Measurements from ENCODE around the gene PPP3R1.
"Not testable (repeated sequence)": the region's sequence is repeated elsewhere in the genome, so short reads cannot be mapped to it uniquely, and the experiment has no call there.

Gene PPP3R1

DNA sequence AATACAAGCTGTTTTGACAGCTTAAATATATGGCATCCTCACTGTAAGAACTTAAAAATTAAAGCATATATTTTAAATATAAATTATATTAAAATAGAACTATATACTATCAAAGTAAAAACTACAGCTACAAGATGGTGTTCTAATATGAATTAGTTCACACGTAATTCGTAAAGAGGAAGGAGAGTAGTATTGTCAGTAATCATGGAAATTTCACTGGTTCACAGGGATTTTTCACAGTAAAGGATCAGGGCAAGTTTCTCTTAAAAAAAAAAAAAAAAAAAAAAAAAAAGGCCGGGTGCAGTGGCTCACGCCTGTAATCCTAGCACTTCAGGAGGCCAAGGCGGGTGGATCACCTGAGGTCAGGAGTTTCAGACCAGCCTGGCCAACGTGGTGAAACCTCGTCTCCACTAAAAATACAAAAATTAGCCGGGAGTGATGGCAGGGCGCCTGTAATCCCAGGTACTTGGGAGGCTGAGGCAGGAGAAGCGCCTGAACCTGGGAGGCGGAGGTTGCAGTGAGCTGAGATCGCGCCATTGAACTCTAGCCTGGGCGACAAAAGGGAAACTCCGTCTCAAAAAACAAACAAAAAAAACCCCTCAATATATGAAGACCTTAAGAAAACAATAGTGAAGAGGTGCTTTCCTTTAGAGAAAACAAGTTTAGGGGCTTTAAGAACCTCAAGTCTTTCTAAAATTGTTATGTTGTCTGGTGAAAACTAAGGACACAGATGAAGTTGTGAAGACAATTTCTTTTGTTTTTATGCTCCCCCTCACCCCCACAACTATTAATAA lies 62.1 kb downstream of the PPP3R1 start:
- no peak for DNase-seq

GRCh38 chr2:68188831-68189230 lies 63.5 kb downstream of the PPP3R1 start:
- no peak for DNase-seq

GRCh38 chr2:68187329-68187728 lies 65.0 kb downstream of the PPP3R1 start:
- DNase-seq, result no peak

DNA sequence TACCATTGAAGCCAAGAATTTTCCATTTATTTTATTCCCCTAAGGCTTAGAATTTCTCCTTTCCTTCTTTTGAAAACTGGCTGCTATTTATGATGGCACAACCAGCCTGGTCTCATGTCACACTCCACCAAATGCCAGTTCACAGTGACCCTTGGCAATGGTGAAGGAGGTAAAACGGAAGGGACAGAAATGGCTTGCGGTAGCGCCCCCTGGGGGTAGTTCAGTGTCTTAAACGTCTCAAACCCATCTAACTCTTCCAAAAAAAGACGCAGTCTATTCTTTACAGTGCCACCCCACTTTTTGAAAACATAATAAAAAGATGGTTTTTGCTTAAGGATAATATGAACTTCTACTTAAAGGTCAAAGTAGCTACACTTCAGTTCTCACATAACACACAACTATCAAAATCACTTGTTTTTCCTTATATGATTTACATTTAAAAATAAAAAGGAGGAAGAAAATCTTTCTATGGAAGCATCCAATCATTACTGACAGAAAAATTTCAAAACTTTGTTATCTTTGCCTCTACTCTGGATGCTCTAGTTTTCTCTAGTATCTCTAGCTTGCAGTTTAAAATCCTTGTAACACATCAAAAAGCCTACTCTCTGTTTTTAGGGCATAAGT lies 66.7 kb downstream of the PPP3R1 start:
- peak in 1 of 51 donors; percentile 2 for DNase-seq

DNA sequence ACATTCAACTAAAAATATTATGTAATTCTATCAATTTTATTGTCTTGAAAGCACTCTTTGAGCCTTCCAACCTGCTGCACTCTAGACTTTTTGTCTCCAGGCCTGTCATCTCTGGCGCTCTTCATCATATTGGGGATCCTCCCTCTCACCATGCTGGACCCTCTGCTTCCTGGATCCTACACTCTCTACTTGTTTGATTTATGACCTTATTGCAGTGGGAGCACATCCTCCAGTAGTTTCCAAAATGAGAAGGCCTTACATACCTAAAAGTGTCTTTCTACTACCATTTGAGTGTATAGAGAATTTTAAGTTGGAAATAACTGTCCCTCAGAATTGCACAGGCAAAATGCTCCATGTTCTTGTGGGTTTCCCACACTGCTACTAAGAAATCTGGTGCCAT lies 69.4 kb downstream of the PPP3R1 start:
- no peak for DNase-seq

GRCh38 chr2:68178954-68179627 lies 73.2 kb downstream of the PPP3R1 start:
- DNase-seq, result no peak

DNA sequence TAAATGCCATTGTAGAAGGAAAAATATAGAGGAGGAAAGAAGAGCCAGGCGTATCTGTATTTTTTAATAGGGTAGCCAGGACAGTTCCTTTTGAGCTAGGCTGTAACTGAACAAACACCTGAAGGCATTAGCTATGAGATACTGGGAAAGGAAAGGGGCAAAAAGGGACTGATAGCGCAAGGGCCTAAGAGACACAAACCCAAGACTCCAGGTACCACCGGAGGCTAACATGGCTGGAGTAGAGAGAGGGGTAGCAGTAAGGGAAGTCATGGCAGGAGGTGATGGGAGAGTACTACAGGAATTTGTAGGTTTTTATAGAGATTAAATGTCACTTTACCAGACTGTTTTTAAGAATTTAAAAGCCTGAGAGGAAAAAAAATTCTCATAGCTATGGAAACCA lies 73.9 kb downstream of the PPP3R1 start:
- no peak for DNase-seq

GRCh38 chr2:68177541-68177940 lies 74.8 kb downstream of the PPP3R1 start:
- no peak for DNase-seq

- DNase-seq, result no peak
Observed at GRCh38 chr2:68176657-68177056, 75.7 kb downstream of the PPP3R1 start.

DNA sequence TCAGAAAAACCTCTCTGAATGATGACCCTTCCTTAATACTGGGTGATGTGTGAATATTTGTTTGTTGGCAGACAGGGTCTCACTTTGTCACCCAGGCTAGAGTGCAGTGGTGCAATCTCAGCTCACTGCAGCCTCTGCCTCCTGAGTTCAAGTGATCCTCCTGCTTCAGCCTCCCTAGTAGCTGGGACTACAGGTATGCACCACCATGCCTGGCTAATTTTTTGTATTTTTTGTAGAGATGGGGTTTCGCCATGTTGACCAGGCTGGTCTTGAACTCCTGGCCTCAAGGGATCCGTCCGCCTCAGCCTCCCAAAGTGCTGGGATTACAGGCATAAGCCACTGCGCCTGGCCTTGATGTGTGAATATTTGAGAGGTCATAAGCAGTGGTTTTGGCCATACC lies 77.1 kb downstream of the PPP3R1 start:
- not testable (repeated sequence) for DNase-seq

- DNase-seq, result no peak
Observed at GRCh38 chr2:68172990-68173700, 79.2 kb downstream of the PPP3R1 start.

DNA sequence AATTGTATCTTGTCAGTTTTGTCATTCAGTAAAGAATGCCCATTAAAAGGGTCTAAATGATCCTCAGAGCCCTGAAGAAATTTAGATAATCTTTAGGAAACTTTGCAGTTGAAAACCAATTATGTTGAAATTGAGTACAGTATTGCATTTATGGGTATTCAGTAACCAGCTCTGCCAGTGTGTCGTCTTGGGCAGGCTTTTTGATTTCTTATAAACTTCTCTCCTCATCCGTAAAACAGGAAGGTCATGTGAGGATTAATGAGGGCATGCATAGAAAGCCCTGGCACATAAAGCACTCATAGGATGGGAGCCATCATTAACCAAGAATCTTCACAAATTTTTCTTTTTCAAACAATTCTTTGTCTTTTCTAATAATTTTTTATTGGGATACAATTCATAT lies 79.8 kb downstream of the PPP3R1 start:
- no peak for DNase-seq

DNA sequence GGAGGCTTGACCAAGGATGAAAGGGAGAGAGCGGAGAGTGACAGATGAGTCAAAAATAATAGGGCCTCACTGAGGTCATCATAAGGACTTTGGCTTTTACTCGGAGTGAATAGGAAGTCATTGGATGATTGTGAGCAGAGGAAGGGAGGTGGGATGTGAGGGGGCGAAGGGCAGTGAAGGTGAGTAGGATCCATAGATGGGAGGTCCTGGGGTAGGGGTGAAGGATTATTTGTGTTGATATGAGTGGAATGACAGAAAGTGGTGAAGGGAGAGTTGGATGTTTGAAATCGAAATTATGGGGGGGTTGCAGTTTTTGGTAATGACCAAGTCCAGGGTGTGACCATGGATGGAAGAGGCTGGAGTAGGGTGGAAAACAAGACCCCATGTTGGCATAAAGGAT lies 80.6 kb downstream of the PPP3R1 start:
- DNase-seq, result no peak

- no peak for DNase-seq
Observed at GRCh38 chr2:68171146-68171545, 81.2 kb downstream of the PPP3R1 start.

- no peak for DNase-seq
Observed at GRCh38 chr2:68169308-68169707, 83.0 kb downstream of the PPP3R1 start.

- no peak for DNase-seq
Observed at GRCh38 chr2:68167186-68167585, 85.1 kb downstream of the PPP3R1 start.

- DNase-seq, result no peak
Observed at GRCh38 chr2:68163641-68164040, 88.7 kb downstream of the PPP3R1 start.

- peak in 1 of 51 donors; percentile 32 for DNase-seq
Observed at GRCh38 chr2:68158134-68158447, 94.2 kb downstream of the PPP3R1 start.

DNA sequence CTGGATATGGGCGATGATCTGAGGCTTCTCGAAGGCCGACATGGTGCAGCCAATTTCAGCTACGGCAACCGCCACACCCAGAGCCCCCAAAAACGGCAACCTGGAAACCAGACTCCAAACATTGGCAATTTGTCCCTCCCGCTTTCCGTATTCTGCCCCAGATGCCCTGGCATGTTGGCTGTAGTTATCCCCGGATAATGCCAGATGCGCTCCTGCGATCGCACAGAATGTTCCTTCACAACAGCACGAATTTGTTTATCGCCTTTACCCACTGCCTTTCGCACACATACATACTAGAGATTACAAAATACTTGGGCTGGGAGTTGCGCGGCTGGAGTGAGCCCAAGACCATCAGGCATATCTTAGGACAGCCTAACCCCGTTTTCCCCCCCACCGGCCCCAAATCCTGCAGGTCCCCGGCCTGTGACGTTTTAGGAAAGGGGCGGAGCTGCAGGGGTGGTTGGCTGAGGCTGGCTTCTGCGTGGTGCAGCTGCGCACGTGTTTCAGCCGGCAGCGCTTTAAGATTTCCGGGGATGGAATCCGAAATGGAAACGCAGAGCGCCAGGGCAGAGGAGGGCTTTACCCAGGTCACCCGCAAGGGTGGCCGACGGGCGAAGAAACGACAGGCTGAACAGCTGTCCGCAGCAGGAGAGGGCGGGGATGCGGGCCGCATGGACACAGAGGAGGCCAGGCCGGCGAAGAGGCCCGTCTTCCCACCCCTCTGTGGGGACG lies 94.8 kb downstream of the PPP3R1 start, which contains the start of gene PNO1:
Gene PNO1 (plus strand): TSS at position 487 of the 732 bp plus-strand sequence. CDS start 47 bp downstream, at position 534.
- DNase-seq, result peak; percentile 77 to 98 (median 91)

- peak in 12 of 51 donors; percentile 35 to 85 (median 54) for DNase-seq
Observed at GRCh38 chr2:68157002-68157401, 95.3 kb downstream of the PPP3R1 start.

DNA sequence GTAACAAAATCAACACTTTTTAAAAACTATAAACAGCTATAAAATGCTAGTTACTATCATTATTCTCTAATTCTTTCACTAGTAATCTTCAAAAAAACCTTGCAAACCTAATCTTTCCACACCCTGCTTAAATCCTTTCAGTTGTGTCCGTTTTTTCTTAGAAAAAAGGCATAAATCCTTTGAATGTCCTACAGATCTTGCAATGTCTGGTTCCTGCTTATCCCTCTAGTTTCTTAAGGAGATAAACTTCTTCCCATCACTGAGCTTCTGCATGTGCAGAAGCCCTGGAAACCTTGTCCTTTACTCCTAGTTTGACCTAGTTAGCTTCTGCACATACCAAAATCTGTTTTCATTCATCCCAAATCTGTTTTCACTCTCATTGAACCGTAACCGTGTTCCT lies 95.9 kb downstream of the PPP3R1 start:
- DNase-seq, result no peak
